Mesothelial cell of epicardium (in vitro differentiated cells): ENCODE data around the gene OSBPL5. TPM values are rescaled to one million over a fixed set of nuclear protein-coding genes. Genes with fewer than 3 reads are reported as not detected.

ENCODE experiments used
- DNase-seq, 2 experiments: peaks; one replicate each; pipeline ENCODE4 v3.0.0; 2021; ENCODE audit warnings: low spot score in 2 of 2; ENCODE audit not compliant: unreplicated experiment in 2 of 2
- H3K27ac Mint-ChIP-seq: 2 replicates; pipeline ENCODE4 v1.8.0; 2021; ENCODE audit warnings: mixed read lengths
- H3K27me3 Mint-ChIP-seq: 2 replicates; pipeline ENCODE4 v1.8.0; 2021; ENCODE audit warnings: low read depth, mixed read lengths
- H3K36me3 Mint-ChIP-seq: 2 replicates; pipeline ENCODE4 v1.8.0; 2021; ENCODE audit warnings: mixed read lengths
- H3K4me1 Mint-ChIP-seq: 2 replicates; pipeline ENCODE4 v1.8.0; 2021; ENCODE audit warnings: mixed read lengths
- H3K4me3 Mint-ChIP-seq: 2 replicates; pipeline ENCODE4 v1.8.0; 2021; ENCODE audit warnings: mild to moderate bottlenecking, moderate library complexity, mixed read lengths
- H3K9me3 Mint-ChIP-seq: 2 replicates; pipeline ENCODE4 v1.8.0; 2021; ENCODE audit warnings: mixed read lengths
- total RNA-seq: library from RNA; stranded (reverse); gene quantifications from 3 replicates; pipeline ENCODE4 v1.2.1, GENCODE V29; 2021
- TF ChIP-seq, protein P1 (sequence below): fragments of 200-600 bp; sonication (generic); IDR thresholded peaks from one replicate; pipeline ENCODE4 v1.5.0; 2021; ENCODE audit warnings: antibody characterized with exemption; ENCODE audit not compliant: unreplicated experiment

Gene OSBPL5
- total RNA-seq, 1 donor from 2014 or later: 37.1 TPM

DNA sequence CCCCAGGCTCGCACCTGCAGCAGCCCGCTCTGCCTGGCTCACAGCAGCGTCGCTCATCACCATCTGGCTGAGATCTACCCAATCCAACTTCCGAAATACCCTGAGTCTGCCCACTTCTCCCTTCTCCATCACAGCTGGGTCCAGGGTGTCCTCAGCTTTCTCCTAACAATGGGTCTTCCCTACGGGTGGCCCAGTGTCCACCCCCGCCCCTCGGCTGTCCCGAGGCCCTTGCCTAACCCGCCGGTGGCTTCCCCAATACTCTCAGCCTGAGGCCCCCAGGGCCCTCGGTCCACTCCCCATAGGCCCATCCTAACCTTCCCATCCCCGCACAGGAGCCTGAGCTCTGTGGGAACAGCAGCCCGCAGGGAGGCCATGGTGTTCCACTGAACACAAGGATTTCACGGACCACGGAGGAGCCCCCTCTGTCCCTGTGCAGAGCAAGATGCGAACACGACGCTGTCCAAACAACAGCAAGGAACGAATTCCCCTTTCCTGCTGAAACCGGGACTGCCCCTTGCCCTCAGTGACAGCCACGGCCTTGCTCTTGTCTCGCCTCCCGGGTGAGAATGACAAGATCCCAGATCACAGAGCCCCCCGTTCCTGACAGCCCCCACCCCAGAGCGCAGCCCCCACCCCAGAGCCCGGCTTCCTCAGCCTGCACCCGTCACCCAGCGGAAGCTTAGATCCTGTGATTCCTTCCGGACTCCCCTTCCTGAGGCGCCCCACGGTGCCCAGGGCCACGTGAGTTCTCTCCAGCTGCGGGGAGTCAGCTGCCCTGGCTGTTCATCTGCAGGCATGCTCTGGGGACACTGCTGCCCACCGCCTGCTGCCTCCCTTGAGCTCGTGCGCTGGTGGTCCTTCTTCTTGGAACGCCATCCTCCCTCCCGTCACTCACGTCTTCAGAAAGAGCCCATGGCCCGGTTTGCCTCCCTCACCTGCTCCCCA lies 59.0 kb downstream of the OSBPL5 start:
- Mint-ChIP-seq H3K4me3 (no peak overlapping the region), H3K27me3 (no peaks in the 10 kb centered on the region), H3K36me3 (peaks cover 22% of the 10 kb centered on the region), H3K27ac (no peak overlapping the region), H3K9me3 (no peaks in the 10 kb centered on the region), H3K4me1 (no peaks in the 10 kb centered on the region)
- TF ChIP-seq, protein P1, sequence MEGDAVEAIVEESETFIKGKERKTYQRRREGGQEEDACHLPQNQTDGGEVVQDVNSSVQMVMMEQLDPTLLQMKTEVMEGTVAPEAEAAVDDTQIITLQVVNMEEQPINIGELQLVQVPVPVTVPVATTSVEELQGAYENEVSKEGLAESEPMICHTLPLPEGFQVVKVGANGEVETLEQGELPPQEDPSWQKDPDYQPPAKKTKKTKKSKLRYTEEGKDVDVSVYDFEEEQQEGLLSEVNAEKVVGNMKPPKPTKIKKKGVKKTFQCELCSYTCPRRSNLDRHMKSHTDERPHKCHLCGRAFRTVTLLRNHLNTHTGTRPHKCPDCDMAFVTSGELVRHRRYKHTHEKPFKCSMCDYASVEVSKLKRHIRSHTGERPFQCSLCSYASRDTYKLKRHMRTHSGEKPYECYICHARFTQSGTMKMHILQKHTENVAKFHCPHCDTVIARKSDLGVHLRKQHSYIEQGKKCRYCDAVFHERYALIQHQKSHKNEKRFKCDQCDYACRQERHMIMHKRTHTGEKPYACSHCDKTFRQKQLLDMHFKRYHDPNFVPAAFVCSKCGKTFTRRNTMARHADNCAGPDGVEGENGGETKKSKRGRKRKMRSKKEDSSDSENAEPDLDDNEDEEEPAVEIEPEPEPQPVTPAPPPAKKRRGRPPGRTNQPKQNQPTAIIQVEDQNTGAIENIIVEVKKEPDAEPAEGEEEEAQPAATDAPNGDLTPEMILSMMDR: no peak
- peak in 1 of 2 experiments; percentile 20 for DNase-seq

DNA sequence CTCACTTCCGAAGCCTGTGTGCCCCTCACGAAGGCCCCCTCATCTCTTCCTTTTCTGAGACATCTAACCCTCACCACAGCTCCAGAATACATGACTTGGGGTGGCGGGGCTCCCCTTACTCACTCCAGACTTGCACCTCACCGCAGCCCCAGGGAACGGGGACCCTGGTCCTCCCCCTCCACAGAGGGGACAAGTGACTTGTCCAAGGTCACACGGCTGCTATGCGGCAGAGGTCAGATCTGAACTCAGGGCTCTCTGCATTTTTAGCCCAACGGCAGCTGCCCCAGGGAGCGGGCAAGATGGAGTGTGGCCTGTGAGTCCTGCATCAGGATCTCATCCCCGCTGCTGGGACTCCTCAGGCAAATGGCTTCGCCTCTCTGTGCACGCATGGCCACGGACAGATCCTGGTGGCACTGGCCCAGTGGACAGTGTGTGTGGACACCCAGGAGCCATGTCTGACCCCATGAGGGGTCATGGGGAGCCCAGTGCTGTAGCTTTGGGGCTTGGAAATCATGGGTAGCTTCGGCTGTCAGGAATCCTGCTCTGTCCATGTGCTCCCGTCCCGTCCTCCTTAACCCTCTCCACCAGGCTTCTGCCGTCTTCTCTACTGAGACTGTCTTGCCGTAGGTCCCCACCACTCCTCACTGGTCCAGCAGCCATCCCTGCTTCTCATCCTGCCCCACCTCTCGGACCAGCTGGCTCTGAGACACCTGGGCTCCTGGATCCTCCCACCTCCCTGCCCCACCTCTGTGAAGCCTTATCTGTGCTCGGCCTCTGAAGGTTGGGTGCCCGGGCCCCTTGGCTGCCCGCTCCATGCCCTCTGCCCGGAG lies 59.9 kb downstream of the OSBPL5 start:
- no peak overlapping the region for H3K27ac Mint-ChIP-seq
- H3K4me1 Mint-ChIP-seq: no peaks in the 10 kb centered on the region
- no peak overlapping the region for H3K4me3 Mint-ChIP-seq
- no peaks in the 10 kb centered on the region for H3K27me3 Mint-ChIP-seq
- TF ChIP-seq, protein P1: no peak
- peaks cover 14% of the 10 kb centered on the region for H3K36me3 Mint-ChIP-seq
- peak in 1 of 2 experiments; percentile 27 for DNase-seq
- H3K9me3 Mint-ChIP-seq: no peaks in the 10 kb centered on the region

DNA sequence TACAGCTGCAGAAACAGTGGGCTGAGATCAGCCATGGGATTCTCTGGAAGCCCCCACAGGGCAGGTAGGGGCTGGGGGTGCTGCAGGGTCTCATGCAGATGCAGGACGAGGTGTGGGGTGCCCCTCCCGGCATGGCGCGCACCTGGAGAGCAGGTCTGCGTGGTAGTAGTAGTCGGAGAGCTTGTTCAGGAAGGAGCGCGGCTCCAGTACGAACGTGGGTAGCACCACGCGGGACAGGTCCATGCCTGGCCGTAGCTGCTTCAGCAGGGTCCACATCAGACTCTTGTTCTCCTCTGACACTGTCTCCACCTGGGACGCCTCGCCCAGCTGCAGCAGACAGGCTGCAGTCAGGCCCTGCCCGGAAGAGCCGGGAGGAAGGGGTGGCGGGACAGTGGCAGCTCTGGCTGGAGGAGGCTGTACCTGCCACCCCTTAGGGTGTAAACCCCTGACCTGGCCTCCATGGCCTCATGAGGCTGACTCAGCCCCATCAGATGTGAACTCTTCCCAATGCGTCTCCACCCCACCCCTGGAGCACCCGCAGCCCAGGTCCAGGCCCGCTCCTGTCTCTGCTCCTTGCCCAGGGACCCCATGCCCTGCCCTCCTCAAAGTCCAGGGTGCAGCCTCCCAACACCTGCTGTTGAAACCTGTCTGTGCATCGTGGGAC lies 60.9 kb downstream of the OSBPL5 start:
- peak in 1 of 2 experiments; percentile 34 for DNase-seq
- Mint-ChIP-seq H3K27ac (no peak overlapping the region), H3K9me3 (no peaks in the 10 kb centered on the region), H3K4me1 (no peaks in the 10 kb centered on the region), H3K4me3 (no peak overlapping the region), H3K36me3 (peaks cover 12% of the 10 kb centered on the region), H3K27me3 (no peaks in the 10 kb centered on the region)
- TF ChIP-seq, protein P1: no peak

GRCh38 chr11:3103076-3103475 lies 62.0 kb downstream of the OSBPL5 start:
- H3K27ac Mint-ChIP-seq: no peak overlapping the region
- peak in 1 of 2 experiments; percentile 31 for DNase-seq

GRCh38 chr11:3102641-3102921 lies 62.5 kb downstream of the OSBPL5 start:
- H3K4me1 Mint-ChIP-seq: no peaks in the 10 kb centered on the region
- H3K4me3 Mint-ChIP-seq: no peak overlapping the region
- H3K9me3 Mint-ChIP-seq: no peaks in the 10 kb centered on the region
- TF ChIP-seq, protein P1: no peak
- H3K27ac Mint-ChIP-seq: no peak overlapping the region
- H3K27me3 Mint-ChIP-seq: no peaks in the 10 kb centered on the region
- H3K36me3 Mint-ChIP-seq: peaks cover 21% of the 10 kb centered on the region
- DNase-seq: no peak

More at GRCh38 chr11:3103076-3103475, 62.0 kb downstream of the OSBPL5 start:
- H3K36me3 Mint-ChIP-seq: peaks cover 18% of the 10 kb centered on the region
- no peaks in the 10 kb centered on the region for H3K27me3 Mint-ChIP-seq
- H3K4me1 Mint-ChIP-seq: no peaks in the 10 kb centered on the region
- TF ChIP-seq, protein P1: no peak
- no peaks in the 10 kb centered on the region for H3K9me3 Mint-ChIP-seq
- no peak overlapping the region for H3K4me3 Mint-ChIP-seq
